PC-3 (cell line): ENCODE measurements around the gene PLXNC1.

Experiments used
- CTCF ChIP-seq: fragments of 300-600 bp; sonication (generic); conservative IDR thresholded peaks from 2 replicates; pipeline ENCODE4 v1.5.1; 2017; ENCODE audit warnings: antibody characterized with exemption, low read depth, mild to moderate bottlenecking, low read length
- EZH2 ChIP-seq: fragments of 300-600 bp; sonication (generic); IDR thresholded peaks from one replicate; pipeline ENCODE4 v1.6.1; 2017; ENCODE audit warnings: antibody characterized with exemption, mild to moderate bottlenecking, low read length; ENCODE audit not compliant: unreplicated experiment
- EZH2phosphoT487 ChIP-seq: fragments of 300-600 bp; sonication (generic); IDR thresholded peaks from 2 replicates; pipeline ENCODE4 v1.6.1; 2018; ENCODE audit warnings: mild to moderate bottlenecking, antibody characterized with exemption, low read length, borderline replicate concordance

- TF ChIP-seq EZH2 = no peak
- TF ChIP-seq CTCF = no peak
- no peak for TF ChIP-seq EZH2phosphoT487
These were observed 44.8 kb downstream of the PLXNC1 start for GRCh38 chr12:94193168-94193567.
